Upper lobe of left lung (tissue), 4 donors: ENCODE results near the gene VWA8.
"Not testable (repeated sequence)": the region's sequence is repeated elsewhere in the genome, so short reads cannot be mapped to it uniquely, and the experiment has no call there.

Experiments
- CTCF ChIP-seq, 6 experiments: fragments of 450-650 bp in 4 of 6; fragments of 200-600 bp in 2 of 6; sonication (generic) in 2 of 6; IDR thresholded peaks; one replicate each; pipeline ENCODE4 v1.5.1; 2016 to 2019; ENCODE audit warnings: antibody characterized with exemption in 6 of 6
- EP300 ChIP-seq, 4 donors: sonication (generic); formaldehyde crosslinking; IDR thresholded peaks; one replicate each; pipeline ENCODE4 v1.5.1; 2017; ENCODE audit warnings: antibody characterized with exemption in 4 of 4, control low read depth in 2 of 4
- POLR2A ChIP-seq, 4 donors: fragments of 450-650 bp; IDR thresholded peaks; one replicate each; pipeline ENCODE4 v1.5.1; 2016 to 2017; ENCODE audit warnings: antibody characterized with exemption in 4 of 4, mild to moderate bottlenecking in 2 of 4

GRCh38 chr13:41949104-41949503 is 11.8 kb downstream of the VWA8 start:
- TF ChIP-seq CTCF, POLR2A, EP300 (IDR thresholded peaks at IDR 0.05): not testable (repeated sequence)
